HTR-8/SVneo (cell line): ENCODE data around the gene BTBD18.
"Not testable (repeated sequence)": the region's sequence is repeated elsewhere in the genome, so short reads cannot be mapped to it uniquely, and the experiment has no call there.

ENCODE experiments used
- DNase-seq: peaks from one replicate; pipeline ENCODE4 v3.0.0; 2011; ENCODE audit warnings: low spot score, mixed read lengths; ENCODE audit not compliant: insufficient read length
- FAIRE-seq: peaks from 2 replicates; lab custom pipeline; 2011; peaks lifted over from hg19 to GRCh38; lab: Jason Lieb, UNC

The BTBD18 gene

DNA sequence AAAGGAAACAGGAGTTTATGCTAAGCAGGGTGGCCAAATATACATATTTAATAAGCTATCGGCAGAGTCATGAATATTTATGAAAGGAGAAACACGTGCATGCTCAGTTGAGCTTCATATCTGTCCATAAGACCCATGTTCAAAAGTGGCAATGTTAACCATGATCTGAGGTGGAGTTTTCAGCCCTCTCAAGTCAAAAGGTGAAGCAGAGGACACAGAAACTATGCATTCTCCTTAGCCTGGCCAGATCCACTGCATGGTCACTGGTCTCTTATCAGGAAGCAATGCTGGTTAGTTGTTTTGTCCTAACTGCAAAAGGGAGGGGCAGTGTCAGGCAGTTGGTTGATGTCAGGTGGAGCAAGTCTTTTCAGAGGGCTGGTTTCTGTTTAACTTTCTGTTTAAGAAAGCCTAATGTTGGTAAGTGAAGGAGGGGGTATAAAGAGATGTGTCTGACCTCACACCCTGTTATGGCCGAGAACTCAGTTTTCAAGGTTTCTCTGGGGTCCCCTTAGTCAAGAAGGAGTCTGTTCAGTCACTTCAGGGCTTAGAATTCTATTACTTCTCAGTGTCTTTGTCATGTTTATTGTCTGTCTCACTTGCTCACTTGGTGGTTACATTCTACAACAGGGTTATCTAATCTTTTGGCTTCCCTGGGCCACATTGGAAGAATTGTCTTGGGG, 15.9 kb downstream of the BTBD18 start:
- FAIRE-seq = no peak

GRCh38 chr11:57732661-57733060, 19.0 kb downstream of the BTBD18 start:
- FAIRE-seq = no peak
- no peak for DNase-seq

More for the DNA sequence above, 15.9 kb downstream of the BTBD18 start:
- DNase-seq = no peak

DNA sequence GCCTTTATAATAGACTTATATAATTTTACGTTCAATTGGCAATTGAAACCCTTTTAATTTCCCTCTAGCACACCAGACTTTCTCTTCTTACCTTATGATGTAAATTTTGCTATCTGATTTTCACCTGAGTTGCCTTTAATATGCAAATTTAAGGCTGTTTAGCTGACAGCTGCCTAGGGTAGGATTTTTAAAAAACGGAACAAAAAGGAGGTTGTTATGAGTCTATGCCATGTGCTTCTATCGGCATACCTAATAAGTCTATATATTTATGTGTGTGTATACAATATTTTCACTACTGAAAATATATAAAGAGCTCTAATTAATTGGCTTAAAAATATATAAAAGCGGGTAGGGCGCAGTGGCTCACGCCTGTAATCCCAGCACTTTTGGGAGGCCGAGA, 22.1 kb downstream of the BTBD18 start:
- DNase-seq = no peak
- no peak for FAIRE-seq

DNA sequence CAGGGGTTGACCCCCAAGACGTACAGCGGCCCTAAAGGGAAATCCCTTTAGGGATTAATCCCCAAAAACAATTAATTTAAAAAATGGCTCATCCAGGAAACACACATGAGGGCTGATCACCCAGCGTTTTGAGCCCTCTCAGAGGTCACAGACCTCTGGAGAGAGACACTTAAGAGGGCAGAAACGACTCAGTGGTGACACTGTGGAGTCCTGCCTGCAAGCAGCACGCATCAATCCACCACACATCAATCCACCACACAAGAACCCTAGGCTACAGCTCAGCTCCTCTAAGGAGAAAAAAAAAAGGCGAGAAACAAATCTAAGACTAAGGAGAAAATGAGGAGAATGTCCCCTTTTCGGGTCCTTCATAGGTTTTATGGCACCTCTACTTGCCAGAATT, 22.8 kb downstream of the BTBD18 start:
- no peak for DNase-seq
- no peak for FAIRE-seq

- FAIRE-seq = no peak
- no peak for DNase-seq
Observed at GRCh38 chr11:57727185-57727584, 24.4 kb downstream of the BTBD18 start.

- not testable (repeated sequence) for DNase-seq, FAIRE-seq
Observed at GRCh38 chr11:57716726-57717125, 34.9 kb downstream of the BTBD18 start.

DNA sequence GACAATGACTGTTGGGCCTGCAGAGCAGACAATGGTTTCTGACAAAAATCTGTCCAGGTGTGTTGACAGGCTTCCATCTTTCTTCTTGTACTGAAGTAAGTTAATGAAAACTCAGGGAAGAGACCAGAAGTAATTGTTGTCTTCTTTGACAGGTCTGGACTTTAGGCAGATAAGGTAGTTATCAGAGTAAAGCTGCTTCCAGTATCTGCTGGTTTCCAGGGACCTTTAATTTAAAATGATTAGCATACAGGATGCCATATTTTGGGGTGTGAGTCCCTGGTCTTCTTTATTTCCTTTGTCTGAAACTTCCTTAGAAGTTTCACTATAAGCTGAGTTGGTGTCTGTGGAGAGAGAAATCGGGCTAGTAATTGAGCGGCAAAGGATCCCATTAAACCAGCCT, 37.8 kb downstream of the BTBD18 start:
- no peak for DNase-seq
- FAIRE-seq = no peak

GRCh38 chr11:57712256-57713150, 39.1 kb downstream of the BTBD18 start, which contains the start of gene TMX2:
TSS of gene TMX2 (plus strand) at chr11:57712593. CDS start at chr11:57712619, 26 bp downstream.
- FAIRE-seq = peak; percentile 95
- DNase-seq = peak; percentile 96

DNA sequence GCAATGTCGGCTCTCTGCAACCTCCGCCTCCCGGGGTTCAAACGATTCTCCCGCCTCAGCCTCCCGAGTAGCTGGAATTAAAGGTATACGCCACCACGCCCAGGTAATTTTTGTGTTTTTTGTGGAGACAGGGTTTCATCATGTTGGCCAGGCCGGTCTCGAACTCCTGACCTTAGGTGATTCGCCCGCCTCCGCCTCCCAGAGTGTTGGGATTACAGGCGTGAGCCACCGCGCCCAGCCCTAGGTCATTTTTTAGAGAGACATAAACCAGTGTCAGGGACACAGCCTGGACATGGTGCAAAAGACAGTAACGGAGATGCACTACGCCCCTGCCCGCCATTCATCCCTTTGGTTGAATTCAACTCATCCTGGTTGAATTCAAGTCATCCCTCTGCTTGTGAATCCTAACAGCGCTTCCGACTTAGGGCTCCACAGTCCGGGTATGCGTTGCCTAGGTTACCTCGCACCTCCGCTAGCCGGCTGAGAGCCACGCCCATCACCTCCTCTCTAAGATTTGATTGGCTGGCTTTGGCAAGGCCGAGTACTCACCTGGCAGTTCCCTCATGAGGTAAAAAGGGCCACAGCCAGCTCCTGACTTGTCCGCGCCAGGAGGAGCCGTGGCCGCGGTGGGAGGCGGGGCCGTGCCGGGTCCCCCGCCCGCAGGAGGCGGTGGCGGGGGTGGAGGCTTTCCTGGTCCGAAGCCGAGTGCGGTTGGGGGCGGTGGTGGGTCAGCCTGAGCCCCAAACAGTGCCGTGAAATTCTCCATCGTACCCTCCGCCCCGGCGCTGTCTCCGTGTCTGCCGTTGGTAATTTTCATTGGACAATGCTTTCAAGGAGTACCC, 40.0 kb downstream of the BTBD18 start, which contains the start of gene MED19:
MED19 (minus strand) TSS at position 802 of the 842 bp plus-strand sequence; CDS start at position 766, 36 bp downstream.
- FAIRE-seq (peak; percentile 86), DNase-seq (peak; percentile 73)

GRCh38 chr11:57709802-57710367, 41.7 kb downstream of the BTBD18 start:
- DNase-seq (no peak), FAIRE-seq (no peak)

DNA sequence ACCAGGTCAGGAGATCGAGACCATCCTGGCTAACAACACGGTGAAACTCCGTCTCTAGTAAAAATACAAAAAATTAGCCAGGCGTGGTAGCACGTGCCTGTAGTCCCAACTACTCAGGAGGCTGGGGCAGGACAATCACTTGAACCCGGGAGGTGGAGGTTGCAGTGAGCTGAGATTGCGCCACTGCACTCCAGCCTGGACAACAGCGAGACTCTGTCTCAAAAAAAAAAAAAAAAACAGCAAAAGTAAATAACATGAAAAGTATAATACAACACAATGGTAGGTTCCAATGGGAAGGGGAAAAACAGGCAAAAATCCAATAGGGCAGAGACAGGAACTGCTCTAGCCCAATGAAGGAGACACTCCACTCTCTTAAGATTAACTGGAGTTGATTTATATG, 46.2 kb downstream of the BTBD18 start:
- DNase-seq, FAIRE-seq: not testable (repeated sequence)

DNA sequence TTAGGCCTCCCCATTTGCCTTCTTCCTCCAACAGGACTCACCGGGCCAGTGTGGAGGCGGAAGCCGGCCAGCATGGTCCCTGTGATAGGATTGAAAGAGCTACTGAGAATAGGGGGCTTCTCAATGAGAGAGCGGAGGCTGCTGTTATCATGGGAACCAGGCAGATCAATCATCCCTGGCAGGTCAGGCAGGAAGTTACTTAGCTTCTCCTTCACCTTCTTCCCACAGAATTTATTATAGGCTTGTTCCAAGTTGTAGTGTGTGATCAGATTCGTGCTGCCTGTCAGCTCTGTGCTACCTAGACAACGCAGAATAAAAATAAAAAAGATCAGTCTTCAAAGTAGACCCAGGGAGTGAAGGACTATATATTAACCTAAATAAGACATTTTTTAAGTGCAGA, 46.7 kb downstream of the BTBD18 start:
- DNase-seq (no peak), FAIRE-seq (no peak)

GRCh38 chr11:57703341-57703740, 48.3 kb downstream of the BTBD18 start:
- DNase-seq (no peak), FAIRE-seq (no peak)

DNA sequence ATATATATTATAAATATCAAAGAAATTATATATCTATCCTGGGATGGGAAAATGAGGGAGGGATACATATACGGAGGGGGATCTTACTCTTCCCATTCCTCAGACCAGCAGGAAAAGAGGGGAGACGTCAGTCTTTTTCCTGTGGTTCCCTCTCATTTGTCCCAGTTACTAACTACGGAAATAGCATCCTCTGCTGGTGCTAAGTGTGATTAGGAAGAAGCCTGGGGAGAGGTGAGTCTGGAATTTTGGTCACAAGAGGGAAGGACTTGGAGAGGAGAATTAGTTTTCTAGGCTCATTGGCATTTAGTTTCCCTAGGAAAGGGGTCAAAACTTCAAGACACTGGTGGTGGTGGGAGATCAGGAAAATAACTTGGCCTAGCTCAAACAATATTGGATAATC, 51.2 kb downstream of the BTBD18 start:
- DNase-seq = no peak
- no peak for FAIRE-seq

- no peak for FAIRE-seq
- no peak for DNase-seq
Observed at GRCh38 chr11:57699813-57700212, 51.8 kb downstream of the BTBD18 start.

GRCh38 chr11:57698843-57699365, 52.7 kb downstream of the BTBD18 start:
- no peak for FAIRE-seq

More at GRCh38 chr11:57698843-57699365, 52.7 kb downstream of the BTBD18 start:
- DNase-seq = no peak
